Stimulated activated effector memory CD8-positive, alpha-beta T cell treated with anti-CD3 and anti-CD28 coated beads, Interleukin-12 subunit alpha, Interleukin-12 subunit beta, amount 100 ng/mL, for 72 hours (primary cell): ENCODE data around the gene ALOXE3.

Experiments
- ATAC-seq: fragments of 150-1000 bp; cut with Tn5 transposase; 2 replicates; pipeline ENCODE4 v1.10.0; 2021
- DNase-seq, 2 donors: peaks; one replicate each; pipeline ENCODE4 v3.0.0; 2021 to 2022; ENCODE audit warnings: low spot score in 2 of 2
- H3K27ac Mint-ChIP-seq: one replicate; pipeline ENCODE4 v1.8.0; 2022; ENCODE audit warnings: mild to moderate bottlenecking, mixed read lengths
- H3K36me3 Mint-ChIP-seq: one replicate; pipeline ENCODE4 v1.8.0; 2022; ENCODE audit warnings: mild to moderate bottlenecking, mixed read lengths
- H3K4me1 Mint-ChIP-seq: one replicate; pipeline ENCODE4 v1.8.0; 2022; ENCODE audit warnings: mixed read lengths
- H3K4me3 Mint-ChIP-seq: one replicate; pipeline ENCODE4 v1.8.0; 2022; ENCODE audit warnings: mild to moderate bottlenecking, mixed read lengths
- H3K9me3 Mint-ChIP-seq: one replicate; pipeline ENCODE4 v1.8.0; 2022; ENCODE audit warnings: mixed read lengths

Gene ALOXE3

GRCh38 chr17:8148560-8148959, 30.2 kb upstream of the ALOXE3 start:
- Mint-ChIP-seq H3K4me1 (peaks cover 27% of the 10 kb centered on the region), H3K9me3 (no peaks in the 10 kb centered on the region), H3K27ac (no peak overlapping the region), H3K36me3 (no peaks in the 10 kb centered on the region), H3K4me3 (no peak overlapping the region)
- ATAC-seq (no peak), DNase-seq (no peak)

- H3K4me3 Mint-ChIP-seq = no peak overlapping the region
- peak overlapping the region; percentile 81 for H3K27ac Mint-ChIP-seq
- no peaks in the 10 kb centered on the region for H3K9me3 Mint-ChIP-seq
- H3K36me3 Mint-ChIP-seq = no peaks in the 10 kb centered on the region
- DNase-seq (no peak), ATAC-seq (no peak)
- H3K4me1 Mint-ChIP-seq = peaks cover 27% of the 10 kb centered on the region
These were observed 29.6 kb upstream of the ALOXE3 start for GRCh38 chr17:8147805-8148404.

GRCh38 chr17:8147141-8147804, 29.0 kb upstream of the ALOXE3 start:
- Mint-ChIP-seq H3K4me1 (peaks cover 27% of the 10 kb centered on the region), H3K27ac (peak overlapping the region; percentile 81), H3K9me3 (no peaks in the 10 kb centered on the region), H3K4me3 (no peak overlapping the region), H3K36me3 (no peaks in the 10 kb centered on the region)
- no peak for DNase-seq
- no peak for ATAC-seq

GRCh38 chr17:8146381-8147140, 28.2 kb upstream of the ALOXE3 start:
- Mint-ChIP-seq H3K27ac (peak overlapping the region; percentile 81), H3K4me1 (peaks cover 23% of the 10 kb centered on the region), H3K36me3 (no peaks in the 10 kb centered on the region), H3K9me3 (no peaks in the 10 kb centered on the region), H3K4me3 (no peak overlapping the region)
- ATAC-seq = no peak
- DNase-seq = no peak

- H3K9me3 Mint-ChIP-seq = no peaks in the 10 kb centered on the region
These were observed 27.5 kb upstream of the ALOXE3 start for GRCh38 chr17:8145811-8146210.

GRCh38 chr17:8144401-8145231, 26.3 kb upstream of the ALOXE3 start:
- no peaks in the 10 kb centered on the region for H3K36me3 Mint-ChIP-seq
- H3K4me3 Mint-ChIP-seq = no peak overlapping the region
- ATAC-seq = no peak
- peaks cover 20% of the 10 kb centered on the region for H3K4me1 Mint-ChIP-seq
- no peaks in the 10 kb centered on the region for H3K9me3 Mint-ChIP-seq
- DNase-seq = no peak
- peak overlapping the region; percentile 68 for H3K27ac Mint-ChIP-seq

More at GRCh38 chr17:8145811-8146210, 27.5 kb upstream of the ALOXE3 start:
- no peak overlapping the region for H3K4me3 Mint-ChIP-seq
- H3K36me3 Mint-ChIP-seq = no peaks in the 10 kb centered on the region
- ATAC-seq (no peak), DNase-seq (no peak)
- peaks cover 20% of the 10 kb centered on the region for H3K4me1 Mint-ChIP-seq
- H3K27ac Mint-ChIP-seq = no peak overlapping the region

GRCh38 chr17:8143581-8144400, 25.5 kb upstream of the ALOXE3 start:
- Mint-ChIP-seq H3K4me3 (no peak overlapping the region), H3K27ac (peak overlapping the region; percentile 68), H3K36me3 (no peaks in the 10 kb centered on the region), H3K4me1 (peaks cover 20% of the 10 kb centered on the region), H3K9me3 (no peaks in the 10 kb centered on the region)
- ATAC-seq (no peak), DNase-seq (peak in 1 of 2 donors; percentile 3)

GRCh38 chr17:8142887-8143580, 24.7 kb upstream of the ALOXE3 start:
- Mint-ChIP-seq H3K4me3 (no peak overlapping the region), H3K27ac (no peak overlapping the region), H3K9me3 (no peaks in the 10 kb centered on the region), H3K4me1 (peaks cover 14% of the 10 kb centered on the region), H3K36me3 (no peaks in the 10 kb centered on the region)
- no peak for DNase-seq
- ATAC-seq = no peak

GRCh38 chr17:8142158-8142886, 24.0 kb upstream of the ALOXE3 start:
- DNase-seq (peak in 1 of 2 donors; percentile 2), ATAC-seq (no peak)
- no peak overlapping the region for H3K27ac Mint-ChIP-seq
- H3K36me3 Mint-ChIP-seq = no peaks in the 10 kb centered on the region
- H3K4me3 Mint-ChIP-seq = no peak overlapping the region
- peaks cover 14% of the 10 kb centered on the region for H3K4me1 Mint-ChIP-seq
- no peaks in the 10 kb centered on the region for H3K9me3 Mint-ChIP-seq

- Mint-ChIP-seq H3K27ac (no peak overlapping the region), H3K4me3 (no peak overlapping the region), H3K9me3 (no peaks in the 10 kb centered on the region), H3K36me3 (no peaks in the 10 kb centered on the region), H3K4me1 (peaks cover 10% of the 10 kb centered on the region)
- DNase-seq = no peak
- ATAC-seq = no peak
These were observed 23.4 kb upstream of the ALOXE3 start for GRCh38 chr17:8141741-8142140.

GRCh38 chr17:8141045-8141444, 22.7 kb upstream of the ALOXE3 start:
- Mint-ChIP-seq H3K27ac (peak overlapping the region; percentile 73), H3K36me3 (no peaks in the 10 kb centered on the region), H3K4me3 (no peak overlapping the region), H3K9me3 (no peaks in the 10 kb centered on the region), H3K4me1 (peaks cover 3% of the 10 kb centered on the region)
- DNase-seq = no peak
- ATAC-seq = no peak

GRCh38 chr17:8140065-8141029, 22.0 kb upstream of the ALOXE3 start:
- DNase-seq = no peak
- peak overlapping the region; percentile 73 for H3K27ac Mint-ChIP-seq

More at GRCh38 chr17:8140065-8141029, 22.0 kb upstream of the ALOXE3 start:
- Mint-ChIP-seq H3K4me1 (no peaks in the 10 kb centered on the region), H3K36me3 (no peaks in the 10 kb centered on the region), H3K9me3 (no peaks in the 10 kb centered on the region), H3K4me3 (no peak overlapping the region)
- ATAC-seq = no peak
